Glutamatergic neuron (in vitro differentiated cells): ENCODE data around the gene ALDOA. TPM values are rescaled to one million over a fixed set of nuclear protein-coding genes. Genes with fewer than 3 reads are reported as not detected.
A peak's percentile ranks its signal among the peaks of the same experiment; 100 is the strongest.

Experiments used
- DNase-seq: peaks from one replicate; pipeline ENCODE4 v3.0.0; 2022
- H3K27ac Mint-ChIP-seq: one replicate; pipeline ENCODE4 v1.8.0; 2020; ENCODE audit warnings: mild to moderate bottlenecking, mixed read lengths, inconsistent platforms; ENCODE audit not compliant: unreplicated experiment
- H3K27me3 Mint-ChIP-seq: one replicate; pipeline ENCODE4 v1.8.0; 2020; ENCODE audit warnings: mild to moderate bottlenecking, moderate library complexity, mixed read lengths, inconsistent platforms; ENCODE audit not compliant: unreplicated experiment
- H3K36me3 Mint-ChIP-seq: one replicate; pipeline ENCODE4 v1.8.0; 2020; ENCODE audit warnings: mild to moderate bottlenecking, mixed read lengths, inconsistent platforms; ENCODE audit not compliant: unreplicated experiment
- H3K4me1 Mint-ChIP-seq: one replicate; pipeline ENCODE4 v1.8.0; 2020; ENCODE audit warnings: mild to moderate bottlenecking, low read depth, mixed read lengths, inconsistent platforms; ENCODE audit not compliant: unreplicated experiment
- H3K4me3 Mint-ChIP-seq: one replicate; pipeline ENCODE4 v1.8.0; 2020; ENCODE audit warnings: mild to moderate bottlenecking, mixed read lengths, inconsistent platforms; ENCODE audit not compliant: unreplicated experiment
- H3K9me3 Mint-ChIP-seq: one replicate; pipeline ENCODE4 v1.8.0; 2020; ENCODE audit warnings: mild to moderate bottlenecking, moderate library complexity, mixed read lengths, inconsistent platforms; ENCODE audit not compliant: unreplicated experiment
- total RNA-seq: library from RNA; stranded (reverse); fragmentation: NEBNext Ultra II Directional; extraction: Animal tissue kit (Norgen Biotek cat#: 25700); gene quantifications from one replicate; pipeline ENCODE4 v1.2.1, GENCODE V29; 2021; ENCODE audit not compliant: unreplicated experiment
- TF ChIP-seq, protein P1 (sequence below): fragments of 200-600 bp; sonication (generic); IDR thresholded peaks from one replicate; pipeline ENCODE4 v1.5.0; 2021; ENCODE audit not compliant: partially characterized antibody, unreplicated experiment

ALDOA gene
- total RNA-seq, 1 donor from 2014 or later, result 437 TPM

- Mint-ChIP-seq H3K4me1 (peaks cover 11% of the 10 kb centered on the region), H3K9me3 (peaks cover 11% of the 10 kb centered on the region), H3K27ac (peak overlapping the region; percentile 94)
Measured at GRCh38 chr16:30095166-30096078, 29.9 kb downstream of the ALDOA start.

DNA sequence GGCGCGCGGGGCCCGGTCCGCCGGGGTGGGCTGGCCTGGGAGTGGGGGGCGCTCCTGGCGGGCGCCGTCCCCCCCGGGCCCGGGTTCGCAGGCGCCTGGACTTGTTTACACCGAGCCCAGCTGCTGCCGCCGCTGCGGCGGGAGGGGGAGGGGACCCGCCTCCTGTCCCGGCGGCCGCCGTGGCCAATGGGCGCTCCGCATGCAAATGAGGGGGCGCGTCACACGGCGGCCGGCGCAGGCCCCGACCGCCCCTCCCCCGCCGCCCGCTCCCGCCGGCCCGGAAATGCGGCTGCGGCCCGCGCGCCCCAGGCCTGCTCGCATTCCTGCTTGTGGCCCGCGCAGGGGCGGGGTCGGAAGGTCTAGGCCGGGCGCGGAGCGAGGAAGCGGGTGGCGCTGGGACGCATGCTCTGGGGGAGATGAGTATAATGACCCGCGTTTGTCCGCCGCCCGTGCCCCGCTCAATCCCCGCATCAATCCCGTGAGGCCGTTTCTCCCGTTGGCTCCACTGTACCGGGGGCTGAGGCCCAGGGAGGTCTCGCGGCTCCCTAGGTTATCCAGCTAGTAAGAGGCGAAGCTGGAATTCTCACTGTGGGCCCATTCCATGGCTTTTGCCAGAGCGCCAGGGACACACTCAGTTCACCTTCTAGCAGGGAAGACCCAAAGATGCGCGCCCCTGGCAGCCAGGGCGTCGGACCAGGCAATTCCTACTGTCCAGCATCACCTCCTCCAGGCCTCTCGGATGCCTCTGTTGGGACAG is 30.7 kb downstream of the ALDOA start, which contains the start of gene YPEL3:
Gene YPEL3, minus strand, starts transcription at position 109 of the 757 bp plus-strand sequence. CDS start 731 bp downstream, outside the sequence.
- H3K27me3 Mint-ChIP-seq, result peaks cover 9% of the 10 kb centered on the region
- TF ChIP-seq, protein P1, sequence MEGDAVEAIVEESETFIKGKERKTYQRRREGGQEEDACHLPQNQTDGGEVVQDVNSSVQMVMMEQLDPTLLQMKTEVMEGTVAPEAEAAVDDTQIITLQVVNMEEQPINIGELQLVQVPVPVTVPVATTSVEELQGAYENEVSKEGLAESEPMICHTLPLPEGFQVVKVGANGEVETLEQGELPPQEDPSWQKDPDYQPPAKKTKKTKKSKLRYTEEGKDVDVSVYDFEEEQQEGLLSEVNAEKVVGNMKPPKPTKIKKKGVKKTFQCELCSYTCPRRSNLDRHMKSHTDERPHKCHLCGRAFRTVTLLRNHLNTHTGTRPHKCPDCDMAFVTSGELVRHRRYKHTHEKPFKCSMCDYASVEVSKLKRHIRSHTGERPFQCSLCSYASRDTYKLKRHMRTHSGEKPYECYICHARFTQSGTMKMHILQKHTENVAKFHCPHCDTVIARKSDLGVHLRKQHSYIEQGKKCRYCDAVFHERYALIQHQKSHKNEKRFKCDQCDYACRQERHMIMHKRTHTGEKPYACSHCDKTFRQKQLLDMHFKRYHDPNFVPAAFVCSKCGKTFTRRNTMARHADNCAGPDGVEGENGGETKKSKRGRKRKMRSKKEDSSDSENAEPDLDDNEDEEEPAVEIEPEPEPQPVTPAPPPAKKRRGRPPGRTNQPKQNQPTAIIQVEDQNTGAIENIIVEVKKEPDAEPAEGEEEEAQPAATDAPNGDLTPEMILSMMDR, result no peak
- peaks cover 19% of the 10 kb centered on the region for H3K36me3 Mint-ChIP-seq
- peak; percentile 93 for DNase-seq
- peak within 1 kb of the TSS; percentile 85 for H3K4me3 Mint-ChIP-seq
- peak within 1 kb of the TSS; percentile 94 for H3K27ac Mint-ChIP-seq
- H3K9me3 Mint-ChIP-seq, result peaks cover 11% of the 10 kb centered on the region
- H3K4me1 Mint-ChIP-seq, result peaks cover 11% of the 10 kb centered on the region

More at GRCh38 chr16:30095166-30096078, 29.9 kb downstream of the ALDOA start:
- Mint-ChIP-seq H3K4me3 (peak overlapping the region; percentile 85), H3K27me3 (peaks cover 9% of the 10 kb centered on the region), H3K36me3 (peaks cover 19% of the 10 kb centered on the region)
- DNase-seq, result peak; percentile 59
- TF ChIP-seq, protein P1, result no peak

DNA sequence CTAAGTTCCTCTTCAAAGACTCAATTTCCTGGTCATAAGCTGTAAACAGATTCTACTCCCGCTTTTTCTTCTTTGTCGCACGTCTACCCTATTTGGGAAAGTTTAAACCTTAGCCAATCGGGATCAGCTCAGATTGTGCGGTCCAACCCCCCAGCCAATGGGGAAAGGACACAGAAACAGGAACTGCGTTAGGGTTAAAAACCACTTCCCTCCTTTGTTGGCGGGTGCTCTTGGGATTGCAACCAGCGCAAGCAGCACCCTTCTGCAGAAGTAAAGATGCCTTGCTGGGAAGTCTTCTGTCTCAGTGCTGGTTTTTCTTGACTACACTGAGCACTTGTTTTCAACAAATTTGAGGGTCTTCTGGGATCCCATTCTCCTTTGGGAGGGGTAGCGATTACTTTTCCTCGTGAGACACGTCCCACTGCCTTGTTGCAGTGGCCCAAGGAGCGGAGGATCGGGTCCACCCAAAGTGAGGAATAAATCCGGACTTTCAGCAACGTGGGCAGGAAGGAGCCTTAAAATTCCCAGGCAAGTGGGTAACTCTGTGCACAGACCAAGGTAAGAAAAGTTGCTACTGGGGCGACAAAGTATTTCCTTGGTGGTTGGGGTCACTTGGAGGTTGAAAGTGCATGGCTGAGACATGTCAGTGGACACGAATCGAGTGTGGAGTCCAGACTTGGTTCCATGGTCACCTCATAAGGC is 31.5 kb downstream of the ALDOA start:
- Mint-ChIP-seq H3K4me3 (peak overlapping the region; percentile 77), H3K9me3 (peaks cover 11% of the 10 kb centered on the region), H3K27ac (peak overlapping the region; percentile 82), H3K4me1 (peaks cover 11% of the 10 kb centered on the region), H3K36me3 (peaks cover 19% of the 10 kb centered on the region), H3K27me3 (peaks cover 9% of the 10 kb centered on the region)
- TF ChIP-seq, protein P1, result no peak
- DNase-seq, result no peak

GRCh38 chr16:30104090-30104489 is 38.5 kb downstream of the ALDOA start:
- Mint-ChIP-seq H3K9me3 (peaks cover 5% of the 10 kb centered on the region), H3K4me3 (no peak overlapping the region), H3K27ac (no peak overlapping the region), H3K27me3 (peaks cover 2% of the 10 kb centered on the region), H3K36me3 (peaks cover 11% of the 10 kb centered on the region), H3K4me1 (no peaks in the 10 kb centered on the region)
- no peak for DNase-seq
- TF ChIP-seq, protein P1, result no peak
